BJ (cell line): ENCODE measurements around the gene CEP131. TPM values are rescaled to one million over a fixed set of nuclear protein-coding genes. Genes with fewer than 3 reads are reported as not detected.

Source experiments
- CTCF ChIA-PET: fragments of 350-600 bp; formaldehyde crosslinking; extraction: SDS; loops from one replicate; lab custom pipeline; 2021; ENCODE audit warnings: antibody characterized with exemption, inconsistent platforms; lab: Yijun Ruan, JAX
- POLR2A ChIA-PET: fragments of 300-600 bp; sonication (Branson Sonifier 250); formaldehyde crosslinking; extraction: SDS; loops from one replicate; lab custom pipeline; 2021; ENCODE audit warnings: antibody characterized with exemption; lab: Charles Lee
- DNase-seq: peaks from one replicate; pipeline ENCODE4 v3.0.0-alpha.2; 2011; ENCODE audit warnings: low read depth
- H3K27me3 ChIP-seq: 2 replicates; pipeline ENCODE4 v1.6.0; 2011; ENCODE audit warnings: low read length; ENCODE audit not compliant: control insufficient read depth, insufficient read depth
- H3K36me3 ChIP-seq: 2 replicates; pipeline ENCODE4 v1.5.1; 2011; ENCODE audit warnings: low read length; ENCODE audit not compliant: control insufficient read depth, insufficient read depth
- H3K4me3 ChIP-seq: 2 replicates; pipeline ENCODE4 v1.5.1; 2011; ENCODE audit warnings: low read depth, mild to moderate bottlenecking, control low read depth, low read length
- polyA plus RNA-seq: library from polyadenylated mRNA; depleted of rRNA; stranded (reverse); fragments of >200 nt; gene quantifications from 2 replicates; pipeline ENCODE4 v1.2.3, GENCODE V29; 2011
- TF ChIP-seq, protein P1 (sequence below): IDR thresholded peaks from 2 replicates; pipeline ENCODE4 v1.5.1; 2011; ENCODE audit warnings: low read depth, mild to moderate bottlenecking, control low read depth, inconsistent platforms, low read length, moderate library complexity; ENCODE audit not compliant: insufficient read depth

CEP131 gene
- polyA plus RNA-seq, 1 experiment = 4.9 TPM

- peak; percentile 3 for DNase-seq
- Histone ChIP-seq H3K27me3 (no peaks in the 10 kb centered on the region), H3K4me3 (no peak overlapping the region), H3K36me3 (peaks cover 4% of the 10 kb centered on the region)
- ChIA-PET CTCF (interaction anchor here (0.6 to 4.1 kb wide), 10 partner anchors 10 to 115 kb away, joined by 3 to 26 read pairs (median 5); no protein-coding TSS in a partner anchor), POLR2A (no interaction called here)
- TF ChIP-seq, protein P1, sequence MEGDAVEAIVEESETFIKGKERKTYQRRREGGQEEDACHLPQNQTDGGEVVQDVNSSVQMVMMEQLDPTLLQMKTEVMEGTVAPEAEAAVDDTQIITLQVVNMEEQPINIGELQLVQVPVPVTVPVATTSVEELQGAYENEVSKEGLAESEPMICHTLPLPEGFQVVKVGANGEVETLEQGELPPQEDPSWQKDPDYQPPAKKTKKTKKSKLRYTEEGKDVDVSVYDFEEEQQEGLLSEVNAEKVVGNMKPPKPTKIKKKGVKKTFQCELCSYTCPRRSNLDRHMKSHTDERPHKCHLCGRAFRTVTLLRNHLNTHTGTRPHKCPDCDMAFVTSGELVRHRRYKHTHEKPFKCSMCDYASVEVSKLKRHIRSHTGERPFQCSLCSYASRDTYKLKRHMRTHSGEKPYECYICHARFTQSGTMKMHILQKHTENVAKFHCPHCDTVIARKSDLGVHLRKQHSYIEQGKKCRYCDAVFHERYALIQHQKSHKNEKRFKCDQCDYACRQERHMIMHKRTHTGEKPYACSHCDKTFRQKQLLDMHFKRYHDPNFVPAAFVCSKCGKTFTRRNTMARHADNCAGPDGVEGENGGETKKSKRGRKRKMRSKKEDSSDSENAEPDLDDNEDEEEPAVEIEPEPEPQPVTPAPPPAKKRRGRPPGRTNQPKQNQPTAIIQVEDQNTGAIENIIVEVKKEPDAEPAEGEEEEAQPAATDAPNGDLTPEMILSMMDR = peak; percentile 68
Measured at GRCh38 chr17:81200695-81201580, 21.8 kb downstream of the CEP131 start.

- TF ChIP-seq, protein P1 = no peak
- DNase-seq = no peak
- peaks cover 4% of the 10 kb centered on the region for H3K36me3 ChIP-seq
- CTCF ChIA-PET = interaction anchor here (0.8 to 4.1 kb wide), 7 partner anchors 9 to 57 kb away, joined by 3 to 26 read pairs (median 5); no protein-coding TSS in a partner anchor
- no peaks in the 10 kb centered on the region for H3K27me3 ChIP-seq
- no peak overlapping the region for H3K4me3 ChIP-seq
- POLR2A ChIA-PET = no interaction called here
Measured at GRCh38 chr17:81200201-81200600, 22.6 kb downstream of the CEP131 start.

DNA sequence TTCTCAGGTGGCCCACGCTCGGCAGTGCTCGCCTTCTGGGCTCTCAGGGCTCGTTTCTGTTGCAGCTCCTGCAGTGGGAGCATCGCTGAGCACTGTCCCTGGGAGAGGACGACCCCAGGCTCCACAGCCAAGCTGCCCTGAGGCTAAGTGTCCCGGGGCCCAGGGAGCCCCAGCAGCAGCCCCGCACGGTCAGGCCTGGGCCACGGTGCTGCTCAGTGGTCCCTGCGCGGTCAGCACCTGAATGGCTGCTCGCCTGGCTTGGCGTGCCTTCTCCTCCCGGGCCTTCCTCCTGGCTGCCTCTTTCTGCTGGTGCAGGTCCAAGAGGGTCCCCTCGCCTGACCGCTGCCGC, 23.3 kb downstream of the CEP131 start:
- Histone ChIP-seq H3K27me3 (no peaks in the 10 kb centered on the region), H3K36me3 (peaks cover 4% of the 10 kb centered on the region), H3K4me3 (no peak overlapping the region)
- TF ChIP-seq, protein P1 = no peak
- DNase-seq = no peak
- ChIA-PET POLR2A (no interaction called here), CTCF (interaction anchor here (1.9 to 4.1 kb wide), 2 partner anchors 14 to 56 kb away, joined by 5 to 26 read pairs; no protein-coding TSS in a partner anchor)

- ChIA-PET CTCF (interaction anchor here (1.5 to 4.1 kb wide), 3 partner anchors 56 to 175 kb away, joined by 5 to 26 read pairs (median 7); no protein-coding TSS in a partner anchor), POLR2A (no interaction called here)
- no peaks in the 10 kb centered on the region for H3K27me3 ChIP-seq
- DNase-seq = no peak
- H3K4me3 ChIP-seq = no peak overlapping the region
- TF ChIP-seq, protein P1 = no peak
- peaks cover 4% of the 10 kb centered on the region for H3K36me3 ChIP-seq
Measured at GRCh38 chr17:81198826-81199481, 23.8 kb downstream of the CEP131 start.
